HG03097 (cell line): ENCODE data around the gene MTCL1.

Source experiments
- ATAC-seq: cut with Tn5 transposase; IDR thresholded peaks from one replicate; pipeline ENCODE4 v1.9.1; 2021; ENCODE audit not compliant: unreplicated experiment, low FRiP score

The MTCL1 gene

DNA sequence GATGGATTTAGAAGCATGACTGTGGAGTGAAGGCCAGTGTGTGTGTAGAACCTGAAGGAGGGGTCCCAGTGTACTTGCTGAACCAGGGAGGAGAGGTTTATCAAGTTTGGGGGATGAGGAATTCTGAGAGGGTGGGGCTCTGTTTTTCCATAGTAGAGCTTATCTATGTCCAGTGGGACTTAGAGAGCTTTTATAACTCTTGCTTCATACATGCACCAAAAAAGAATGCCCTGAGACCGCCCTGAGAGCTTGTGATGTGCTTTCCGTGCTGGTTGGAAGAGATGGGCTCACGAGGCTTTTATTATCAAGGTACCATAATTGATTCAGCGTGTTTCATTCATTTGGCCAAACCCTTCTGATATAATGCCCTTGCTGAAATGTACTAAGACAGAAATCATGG is 100.2 kb downstream of the MTCL1 start:
- no peak for ATAC-seq

DNA sequence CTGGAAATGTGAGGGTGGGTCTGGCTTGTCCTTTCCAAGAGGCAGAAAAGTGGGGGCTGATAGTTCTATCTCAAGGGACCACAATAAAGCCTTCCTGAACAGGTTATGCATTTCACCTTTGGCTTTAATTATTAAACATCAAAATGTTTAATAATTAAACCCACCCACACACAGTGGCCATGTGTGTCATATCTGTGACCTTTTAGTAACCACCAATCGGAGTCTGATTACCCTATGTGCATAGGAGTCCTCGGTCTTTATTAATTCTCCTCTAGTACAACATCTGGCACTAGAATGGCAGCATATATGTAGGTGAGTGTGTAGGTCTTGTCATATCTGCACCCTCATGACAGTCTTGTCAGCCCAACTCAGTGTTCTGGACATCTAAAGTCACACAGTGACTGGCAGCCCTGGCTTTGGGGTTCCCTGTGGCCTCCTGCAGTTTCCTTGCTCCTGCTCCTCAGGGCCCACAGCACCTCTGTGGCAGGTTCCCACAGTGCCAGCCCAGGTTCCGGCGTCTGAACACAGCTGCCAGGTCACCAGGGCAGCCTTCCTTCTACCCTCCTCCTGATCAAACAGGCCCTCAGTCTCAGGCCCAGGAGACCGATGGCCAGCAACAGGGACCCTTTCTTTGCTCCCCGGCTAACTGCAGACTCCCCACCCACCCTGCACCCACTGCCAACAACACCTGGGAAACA is 100.9 kb downstream of the MTCL1 start:
- ATAC-seq: no peak

DNA sequence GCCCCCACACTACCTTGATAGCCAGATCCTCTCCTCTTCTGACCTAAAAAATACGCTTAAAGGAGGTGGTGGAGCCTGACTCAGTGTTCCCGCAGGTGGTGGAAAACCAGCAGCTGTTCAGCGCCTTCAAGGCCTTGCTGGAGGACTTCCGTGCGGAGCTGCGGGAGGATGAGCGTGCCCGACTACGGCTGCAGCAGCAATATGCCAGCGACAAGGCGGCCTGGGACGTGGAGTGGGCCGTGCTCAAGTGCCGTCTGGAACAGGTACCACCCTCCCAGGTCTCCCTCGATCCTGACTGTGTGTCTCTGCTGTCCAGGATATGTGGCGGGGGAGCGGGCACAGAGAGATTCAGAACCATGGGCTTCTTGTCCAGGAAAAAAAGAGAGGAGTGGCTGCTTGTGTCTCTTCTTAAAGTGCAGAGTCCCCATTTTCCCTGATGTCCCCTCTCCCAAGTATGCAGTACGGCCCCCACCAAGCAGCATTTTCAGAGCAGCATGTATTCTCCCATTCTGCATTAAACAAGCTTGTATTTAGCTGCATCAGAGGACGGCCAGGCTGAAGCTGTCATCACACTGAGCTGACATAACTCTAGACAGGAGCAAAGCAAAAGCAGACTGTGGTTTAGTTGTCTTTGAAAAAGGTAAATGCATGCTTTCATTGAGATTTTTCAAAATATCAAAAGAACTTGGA is 101.6 kb downstream of the MTCL1 start:
- ATAC-seq: no peak

DNA sequence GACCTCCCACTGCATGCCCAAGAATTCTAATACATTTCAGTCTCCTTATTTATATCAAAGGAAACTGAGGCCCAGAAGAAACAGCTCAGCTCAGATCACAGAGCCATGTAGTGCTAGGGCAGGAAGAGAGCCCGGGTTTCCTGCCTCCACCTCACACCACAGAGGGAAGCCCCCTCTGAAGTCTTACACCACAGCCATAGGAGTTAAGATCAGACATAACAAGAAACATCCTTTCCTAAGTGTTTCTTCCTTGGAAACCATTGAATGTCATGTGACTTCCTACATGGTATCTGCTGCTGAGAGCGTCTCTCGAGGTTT is 102.1 kb downstream of the MTCL1 start:
- no peak for ATAC-seq

DNA sequence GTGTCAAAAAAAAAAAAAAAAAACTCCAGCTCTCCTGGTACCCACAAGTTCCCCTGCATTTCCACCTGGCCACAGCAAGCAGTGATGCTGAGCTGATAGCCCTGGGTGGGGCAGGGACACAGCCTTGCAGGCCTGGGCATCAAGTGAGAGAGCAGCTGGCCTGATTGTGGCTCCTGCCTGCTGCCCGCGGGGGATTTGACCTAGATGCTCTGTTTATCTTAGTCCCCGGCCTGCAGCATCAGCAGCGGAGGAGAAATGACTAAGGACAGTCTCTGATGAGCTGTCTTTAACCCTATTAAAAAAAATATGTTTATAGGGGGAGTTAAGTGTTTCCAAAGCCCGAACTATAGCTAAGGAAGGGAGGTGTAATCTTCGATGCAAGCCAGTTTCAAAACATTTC is 102.6 kb downstream of the MTCL1 start:
- no peak for ATAC-seq

DNA sequence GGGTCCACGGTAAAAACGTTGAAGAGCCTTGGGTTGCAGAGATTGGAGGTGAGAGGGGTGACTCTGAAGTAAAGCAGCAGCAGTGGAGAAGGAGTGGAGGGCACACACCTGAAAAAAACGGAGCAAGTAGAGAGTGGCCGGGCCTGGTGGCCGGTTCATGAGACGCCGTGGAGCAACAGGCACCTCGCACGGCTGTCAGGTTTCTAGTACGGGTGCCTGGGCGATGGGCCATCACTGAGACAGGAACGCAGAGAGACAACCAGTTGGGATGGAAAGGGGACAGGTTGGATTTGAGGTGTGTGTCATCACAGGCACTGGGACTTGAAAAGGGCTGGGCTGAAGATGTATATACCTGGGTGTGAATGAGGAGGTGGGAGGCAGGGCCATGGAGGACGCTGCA is 104.2 kb downstream of the MTCL1 start:
- no peak for ATAC-seq

DNA sequence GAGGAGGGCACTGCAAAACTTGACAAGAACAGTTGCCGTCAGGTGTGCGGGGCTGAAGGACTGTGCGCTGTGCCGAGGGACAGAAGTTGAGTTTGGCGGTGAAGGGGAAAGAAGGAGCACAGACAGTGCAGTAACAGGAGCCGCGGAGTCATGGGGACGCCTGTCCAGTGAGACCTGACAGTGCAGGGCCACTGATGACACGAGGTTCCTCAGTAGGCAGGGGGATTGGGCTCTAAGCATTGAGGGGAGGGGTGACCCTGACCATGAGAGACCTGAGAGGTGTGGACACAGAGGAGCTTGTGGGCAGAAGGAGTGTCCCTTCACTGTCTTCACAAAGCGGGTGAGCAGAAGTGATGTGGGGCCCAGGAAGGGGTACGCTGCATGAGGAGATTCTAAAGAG is 104.8 kb downstream of the MTCL1 start:
- ATAC-seq: no peak

DNA sequence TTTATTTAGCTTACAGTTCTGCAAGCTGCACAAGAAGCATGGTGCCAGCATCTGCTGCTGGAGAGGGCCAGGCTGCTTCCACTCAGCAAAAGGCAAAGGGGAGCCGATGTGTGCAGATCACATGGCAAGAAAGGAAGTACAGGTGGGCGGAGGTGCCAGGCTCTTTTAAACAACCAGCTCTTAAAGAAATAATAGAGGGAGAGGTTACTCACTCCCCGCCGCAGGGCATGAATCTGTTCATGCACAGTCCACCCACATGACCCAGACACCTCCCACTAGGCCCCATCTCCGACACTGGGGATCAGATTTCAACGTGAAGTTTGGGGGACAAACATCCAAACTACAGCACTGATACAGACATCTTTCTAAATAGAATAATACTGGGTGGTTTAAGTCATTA is 105.8 kb downstream of the MTCL1 start:
- ATAC-seq: no peak

DNA sequence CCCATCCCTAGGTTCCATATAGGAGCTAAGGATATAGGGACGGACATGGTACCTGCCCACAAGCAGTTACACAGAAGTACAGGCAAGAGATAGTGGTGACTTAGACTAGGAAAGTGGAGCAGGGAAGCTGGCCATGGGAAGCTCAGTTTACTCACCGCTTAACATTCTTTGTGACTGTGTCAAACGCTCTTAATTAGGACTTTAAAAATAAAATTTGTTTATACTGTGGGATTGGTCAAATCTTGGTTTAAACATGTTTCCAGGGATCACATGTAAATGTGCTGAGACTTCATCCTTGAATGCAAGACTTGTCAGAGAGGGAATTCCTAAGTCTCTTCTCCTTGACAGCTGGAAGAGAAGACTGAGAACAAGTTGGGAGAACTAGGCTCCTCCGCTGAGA is 107.3 kb downstream of the MTCL1 start:
- no peak for ATAC-seq

DNA sequence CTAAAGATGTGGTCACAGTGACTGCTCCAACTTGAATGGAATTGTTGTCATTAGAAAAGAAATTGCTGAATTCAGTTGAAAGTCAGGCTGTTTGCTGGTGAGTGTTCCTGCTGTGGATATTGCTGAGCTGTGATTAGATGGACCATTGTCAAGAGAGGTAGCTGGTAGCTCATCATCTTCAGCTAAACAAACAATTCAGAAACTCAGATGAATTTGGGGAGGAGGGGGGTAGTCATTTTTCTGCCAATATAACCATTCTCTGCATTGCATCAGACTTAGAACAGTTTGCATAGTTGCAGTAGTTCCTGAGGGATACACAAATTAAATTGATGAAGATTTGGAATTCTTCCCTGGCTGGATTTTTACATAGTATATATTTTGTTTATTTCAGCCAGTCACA is 108.3 kb downstream of the MTCL1 start:
- ATAC-seq: no peak

DNA sequence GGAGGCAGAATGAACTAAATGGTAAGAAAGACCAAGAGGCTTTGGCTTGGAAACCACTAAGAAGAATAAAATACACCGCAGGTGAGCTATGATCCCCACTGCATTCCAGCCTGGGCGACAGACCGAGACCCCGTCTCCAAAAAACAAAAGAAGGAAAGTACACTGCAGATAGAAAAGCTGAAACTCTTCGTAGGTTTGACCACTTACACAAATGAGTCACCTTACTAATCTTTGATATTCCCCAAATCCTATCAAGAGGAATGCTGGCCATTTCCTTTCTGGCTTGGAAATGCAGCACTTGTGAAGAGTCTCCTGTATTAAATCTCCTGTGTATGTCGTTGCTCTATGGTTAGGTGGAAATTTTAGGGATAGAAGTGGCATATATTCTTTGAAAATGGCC is 108.8 kb downstream of the MTCL1 start:
- ATAC-seq: no peak

DNA sequence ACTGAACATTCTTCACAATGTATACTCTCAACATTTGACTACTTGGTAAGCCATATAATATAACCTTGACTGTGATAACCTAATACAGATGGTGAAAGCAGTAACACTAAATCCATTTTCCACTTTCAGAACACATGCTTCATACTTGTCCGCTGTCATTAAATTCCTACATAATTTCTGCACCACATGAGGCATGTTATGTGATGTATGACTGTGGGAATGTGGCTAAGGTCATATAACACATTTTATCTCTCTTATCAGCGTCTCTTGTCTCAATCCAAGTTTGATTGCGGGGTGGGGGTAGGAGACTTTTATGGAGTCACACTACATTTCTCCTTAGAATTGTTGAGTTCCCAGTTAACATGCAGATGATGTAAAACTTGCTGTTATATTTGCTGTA is 110.9 kb downstream of the MTCL1 start:
- no peak for ATAC-seq

DNA sequence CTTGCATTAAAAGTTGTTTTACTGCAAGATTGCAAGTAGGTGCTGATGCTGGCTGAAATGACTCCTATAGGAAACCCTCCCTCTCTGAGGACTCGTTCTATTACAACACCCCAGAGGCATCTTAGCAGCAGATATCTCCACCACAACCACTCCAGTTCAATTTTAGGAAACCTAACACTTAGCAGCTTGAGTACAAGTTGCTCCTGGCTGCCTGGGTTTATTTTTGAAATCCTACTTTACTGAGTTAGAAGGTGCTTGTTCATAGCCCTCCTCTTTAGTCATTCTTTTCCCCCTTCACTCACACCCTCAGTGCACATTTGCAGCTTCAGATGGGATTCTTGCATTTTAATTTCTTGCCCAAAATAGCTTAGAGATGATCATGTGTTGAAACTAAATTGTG is 111.5 kb downstream of the MTCL1 start:
- no peak for ATAC-seq

DNA sequence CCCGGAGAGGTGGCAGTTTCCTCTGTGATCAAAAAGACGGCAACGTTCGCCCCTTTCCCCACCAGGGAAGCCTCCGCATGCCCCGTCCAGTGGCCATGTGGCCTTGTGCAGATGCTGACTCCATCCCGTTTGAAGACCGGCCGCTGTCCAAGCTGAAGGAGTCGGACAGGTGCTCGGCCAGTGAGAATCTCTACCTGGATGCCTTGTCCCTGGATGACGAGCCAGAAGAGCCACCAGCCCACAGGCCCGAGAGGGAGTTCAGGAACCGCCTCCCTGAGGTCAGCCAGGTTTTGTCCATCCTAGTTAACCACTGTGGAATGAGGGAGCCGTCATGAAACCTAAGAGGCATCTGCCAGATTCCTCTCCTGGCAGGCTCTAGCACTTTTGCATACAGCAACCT is 113.6 kb downstream of the MTCL1 start:
- ATAC-seq: no peak

DNA sequence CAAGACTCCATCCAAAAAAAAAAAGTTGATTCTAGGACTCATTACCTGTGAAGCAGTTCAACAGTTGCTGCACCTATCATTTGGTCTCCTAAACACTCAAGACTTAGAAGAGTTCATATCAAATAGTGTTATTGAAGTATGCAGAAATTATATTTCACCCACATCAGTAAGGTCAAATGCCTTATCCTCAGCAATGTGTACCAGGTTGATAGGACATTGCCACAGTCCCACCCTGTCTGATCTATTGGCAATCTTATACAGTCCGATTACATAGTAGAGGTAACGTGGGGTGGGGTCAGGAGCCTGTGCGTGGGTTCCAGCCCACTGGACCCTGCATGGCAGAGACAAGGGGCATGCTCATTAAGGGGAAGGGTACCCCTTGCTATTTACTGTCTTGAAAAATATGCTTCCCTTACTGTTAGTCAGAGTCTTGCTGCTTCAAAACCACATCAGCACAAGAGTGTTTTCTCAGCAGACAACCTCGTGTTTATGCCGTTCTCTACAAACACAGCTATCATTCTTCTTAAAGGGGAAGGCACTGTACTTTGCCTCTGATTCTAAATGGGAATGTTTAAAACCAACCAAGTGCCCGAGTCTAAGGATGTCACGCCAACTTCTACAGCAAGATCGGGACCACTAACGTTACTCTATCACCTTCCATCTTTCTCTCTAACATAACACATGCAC is 115.2 kb downstream of the MTCL1 start:
- no peak for ATAC-seq

DNA sequence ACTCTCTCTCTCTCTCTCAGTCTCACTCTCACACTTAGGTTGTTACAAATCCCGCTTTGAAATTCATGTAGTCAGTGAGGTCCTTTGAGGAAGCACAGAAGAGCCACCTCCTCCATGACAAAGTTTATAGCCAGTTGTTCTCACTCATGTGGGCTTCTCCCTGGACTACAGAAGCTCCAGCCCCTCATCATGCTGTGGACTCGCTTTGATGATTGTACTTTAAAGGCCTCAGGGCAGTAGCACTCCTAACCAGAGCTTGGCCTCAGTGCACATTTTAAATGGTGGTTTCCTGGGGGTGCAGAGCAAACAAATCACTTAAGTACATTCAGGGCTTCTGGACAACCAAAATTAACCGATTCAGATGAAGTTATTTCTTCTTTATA is 115.7 kb downstream of the MTCL1 start:
- ATAC-seq: no peak

DNA sequence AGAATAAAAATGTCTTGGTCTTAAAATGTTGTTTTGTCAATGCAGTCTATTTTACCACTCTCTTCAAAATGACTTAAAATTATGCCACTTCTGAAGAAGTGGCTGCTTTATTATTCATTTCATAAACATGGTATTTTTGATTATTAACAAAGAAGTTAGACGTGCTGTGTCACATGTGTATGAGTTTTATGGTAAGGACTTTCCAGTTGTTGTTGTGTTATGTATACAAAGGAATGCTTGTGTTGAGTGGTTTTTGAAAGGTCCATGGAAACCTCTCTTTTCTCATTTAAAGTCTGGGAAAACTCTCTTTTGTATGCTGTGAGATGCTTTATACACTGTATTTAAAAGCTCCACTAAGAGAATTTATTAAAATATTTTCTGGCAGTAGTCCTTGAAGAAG is 116.2 kb downstream of the MTCL1 start:
- no peak for ATAC-seq

DNA sequence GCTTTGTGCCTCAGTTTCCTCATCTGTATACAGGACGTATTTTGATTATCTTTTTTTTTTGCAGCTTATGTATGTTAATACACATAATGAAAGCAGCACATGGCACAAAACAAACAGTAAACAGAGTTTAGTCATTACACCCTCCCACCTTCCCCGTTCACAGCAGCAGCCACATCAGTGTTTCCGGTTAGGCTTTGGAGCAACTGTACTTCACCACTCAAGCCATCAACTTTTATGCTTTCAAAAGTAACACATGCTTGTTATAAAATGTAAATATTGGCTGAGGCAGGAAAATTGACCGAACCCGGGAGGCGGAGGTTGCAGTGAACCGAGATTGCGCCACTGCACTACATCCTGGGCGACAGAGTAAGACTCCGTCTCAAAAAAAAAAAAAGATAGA is 117.3 kb downstream of the MTCL1 start:
- no peak for ATAC-seq

DNA sequence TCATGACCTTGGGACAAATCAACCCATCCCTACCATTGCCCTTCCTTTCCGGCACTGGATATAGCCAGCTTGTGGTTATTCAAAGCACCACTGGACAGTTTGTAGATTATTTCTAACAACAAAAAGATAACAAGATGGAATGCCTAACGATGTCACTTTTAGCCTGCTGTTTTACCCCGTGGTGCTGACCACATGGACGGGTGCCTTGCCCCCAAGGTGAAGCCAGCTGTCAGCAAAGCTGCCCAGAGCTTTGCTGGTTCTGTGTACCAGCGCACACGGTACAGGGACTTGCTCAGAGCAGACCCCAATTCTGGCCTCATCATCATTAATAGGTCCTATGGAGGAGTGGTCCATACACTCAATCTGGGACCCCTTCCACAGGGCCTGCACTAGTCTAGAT is 118.2 kb downstream of the MTCL1 start:
- no peak for ATAC-seq

DNA sequence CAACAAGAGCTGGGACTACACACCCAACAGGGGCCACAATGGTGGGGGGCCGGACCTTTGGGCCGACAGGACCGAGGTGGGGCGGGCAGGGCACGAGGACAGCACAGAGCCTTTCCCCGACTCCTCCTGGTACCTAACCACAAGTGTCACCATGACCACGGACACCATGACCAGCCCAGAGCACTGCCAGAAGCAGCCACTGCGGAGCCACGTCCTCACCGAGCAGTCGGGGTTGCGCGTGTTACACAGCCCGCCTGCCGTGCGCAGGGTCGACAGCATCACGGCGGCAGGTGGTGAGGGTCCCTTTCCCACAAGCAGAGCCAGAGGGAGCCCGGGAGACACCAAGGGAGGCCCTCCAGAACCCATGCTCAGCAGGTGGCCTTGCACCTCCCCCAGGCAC is 119.5 kb downstream of the MTCL1 start:
- ATAC-seq: no peak

DNA sequence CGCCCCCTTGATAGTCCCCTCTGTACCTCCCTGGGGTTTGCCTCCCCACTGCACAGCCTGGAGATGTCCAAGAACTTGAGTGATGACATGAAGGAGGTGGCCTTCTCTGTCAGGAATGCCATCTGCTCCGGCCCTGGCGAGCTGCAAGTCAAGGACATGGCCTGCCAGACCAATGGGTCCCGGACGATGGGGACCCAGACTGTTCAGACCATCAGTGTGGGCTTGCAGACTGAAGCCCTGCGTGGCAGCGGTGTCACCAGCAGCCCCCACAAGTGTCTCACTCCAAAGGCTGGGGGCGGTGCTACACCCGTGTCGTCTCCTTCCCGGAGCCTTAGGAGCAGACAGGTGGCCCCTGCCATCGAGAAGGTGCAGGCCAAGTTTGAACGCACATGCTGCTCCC is 119.9 kb downstream of the MTCL1 start:
- ATAC-seq: no peak

DNA sequence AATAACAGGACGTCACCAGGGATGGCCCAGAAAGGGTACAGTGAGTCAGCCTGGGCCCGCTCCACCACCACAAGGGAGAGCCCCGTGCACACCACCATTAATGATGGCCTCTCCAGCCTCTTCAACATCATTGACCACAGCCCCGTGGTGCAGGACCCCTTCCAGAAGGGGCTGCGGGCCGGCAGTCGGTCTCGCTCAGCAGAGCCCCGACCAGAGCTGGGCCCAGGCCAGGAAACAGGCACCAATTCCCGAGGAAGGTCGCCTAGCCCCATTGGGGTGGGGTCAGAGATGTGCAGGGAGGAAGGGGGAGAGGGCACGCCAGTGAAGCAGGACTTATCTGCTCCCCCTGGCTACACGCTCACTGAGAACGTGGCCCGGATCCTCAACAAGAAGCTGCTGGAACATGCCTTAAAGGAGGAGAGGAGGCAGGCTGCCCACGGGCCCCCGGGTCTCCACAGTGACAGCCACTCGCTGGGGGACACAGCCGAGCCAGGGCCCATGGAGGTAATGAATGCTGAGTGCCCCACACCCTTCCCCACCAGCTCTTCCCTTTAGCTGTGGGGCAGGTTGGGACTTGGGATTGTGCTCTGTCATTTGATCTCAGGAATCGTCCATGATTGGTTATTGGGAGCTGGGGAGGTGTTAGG is 120.5 kb downstream of the MTCL1 start:
- no peak for ATAC-seq
